ENCODE data around the gene UROC1. TPM values are rescaled to one million over a fixed set of nuclear protein-coding genes. Genes with fewer than 3 reads are reported as not detected.

The UROC1 gene
- total and polyA plus RNA-seq, 2 experiments from 2014 or later = not detected

GRCh38 chr3:126456211-126456610 lies 61.4 kb downstream of the UROC1 start:
- Histone ChIP-seq H4K20me1 (replicated peaks; ENCODE audit: insufficient read depth) (peaks cover 19% of the 10 kb centered on the region), H3F3A (replicated peaks; ENCODE audit: low read depth) (no peaks in the 10 kb centered on the region), H3K36me3 (ENCODE audit: insufficient read depth) (peaks cover 18% of the 10 kb centered on the region), H3K27ac (ENCODE audit: low read depth) (no peak overlapping the region), H3K79me2 (replicated peaks; ENCODE audit: insufficient read depth) (peaks cover 42% of the 10 kb centered on the region), H3K4me1 (ENCODE audit: insufficient read depth) (no peaks in the 10 kb centered on the region), H2AFZ (no peak overlapping the region), H3K4me2 (no peak overlapping the region), H3K4me3 (no peak overlapping the region), H3K9me2 (ENCODE audit: insufficient read depth) (no peaks in the 10 kb centered on the region), H3K27me3 (ENCODE audit: insufficient read depth) (no peaks in the 10 kb centered on the region)
- DNase-seq (ENCODE audit: low spot score) (no peak), ATAC-seq (no peak)
- Mint-ChIP-seq H3K27me3 (ENCODE audit: insufficient read depth, low read depth, poor library complexity) (peaks cover 3% of the 10 kb centered on the region), H3K4me3 (no peak overlapping the region), H3K27ac (no peak overlapping the region), H3K4me1 (no peaks in the 10 kb centered on the region), H3K36me3 (ENCODE audit: low read depth) (peaks cover 67% of the 10 kb centered on the region), H3K9me3 (no peaks in the 10 kb centered on the region)
- TF ChIP-seq, protein P1, sequence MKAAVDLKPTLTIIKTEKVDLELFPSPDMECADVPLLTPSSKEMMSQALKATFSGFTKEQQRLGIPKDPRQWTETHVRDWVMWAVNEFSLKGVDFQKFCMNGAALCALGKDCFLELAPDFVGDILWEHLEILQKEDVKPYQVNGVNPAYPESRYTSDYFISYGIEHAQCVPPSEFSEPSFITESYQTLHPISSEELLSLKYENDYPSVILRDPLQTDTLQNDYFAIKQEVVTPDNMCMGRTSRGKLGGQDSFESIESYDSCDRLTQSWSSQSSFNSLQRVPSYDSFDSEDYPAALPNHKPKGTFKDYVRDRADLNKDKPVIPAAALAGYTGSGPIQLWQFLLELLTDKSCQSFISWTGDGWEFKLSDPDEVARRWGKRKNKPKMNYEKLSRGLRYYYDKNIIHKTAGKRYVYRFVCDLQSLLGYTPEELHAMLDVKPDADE (IDR thresholded peaks at IDR 0.05) = no peak
- TF ChIP-seq CTCF (conservative IDR thresholded peaks at IDR 0.05; ENCODE audit: low read depth in 2 of 2) (no peak), STAT1 (IDR thresholded peaks at IDR 0.05; ENCODE audit: unreplicated experiment) (no peak)

- ATAC-seq (no peak), DNase-seq (ENCODE audit: low spot score) (no peak)
- no peak overlapping the region for H3K4me3 Mint-ChIP-seq
- Histone ChIP-seq H3K79me2 (replicated peaks; ENCODE audit: insufficient read depth) (peaks cover 32% of the 10 kb centered on the region), H3K27me3 (ENCODE audit: insufficient read depth) (no peaks in the 10 kb centered on the region), H3K9me2 (ENCODE audit: insufficient read depth) (no peaks in the 10 kb centered on the region), H4K20me1 (replicated peaks; ENCODE audit: insufficient read depth) (peaks cover 16% of the 10 kb centered on the region), H2AFZ (no peak overlapping the region), H3F3A (replicated peaks; ENCODE audit: low read depth) (no peaks in the 10 kb centered on the region), H3K4me2 (no peak overlapping the region), H3K4me1 (ENCODE audit: insufficient read depth) (no peaks in the 10 kb centered on the region), H3K27ac (ENCODE audit: low read depth) (no peak overlapping the region), H3K4me3 (no peak overlapping the region), H3K36me3 (ENCODE audit: insufficient read depth) (peaks cover 5% of the 10 kb centered on the region)
- H3K4me1 Mint-ChIP-seq = peaks cover under 1% of the 10 kb centered on the region; the same call in 2 of the 3 replicates
- TF ChIP-seq POLR2AphosphoS5 (IDR thresholded peaks at IDR 0.05; ENCODE audit: low read depth) (no peak), ZNF331 (CRISPR knock-in tag; IDR thresholded peaks at IDR 0.05; ENCODE audit: low read depth) (no peak), JUNB (IDR thresholded peaks at IDR 0.05; ENCODE audit: unreplicated experiment) (no peak), EZH2 (IDR thresholded peaks at IDR 0.05; ENCODE audit: low read depth, unreplicated experiment) (no peak), EZH2phosphoT487 (IDR thresholded peaks at IDR 0.05; ENCODE audit: unreplicated experiment) (no peak), CTCF (conservative IDR thresholded peaks at IDR 0.05; ENCODE audit: low read depth in 2 of 2) (no peak)
- TF ChIP-seq, protein P2, sequence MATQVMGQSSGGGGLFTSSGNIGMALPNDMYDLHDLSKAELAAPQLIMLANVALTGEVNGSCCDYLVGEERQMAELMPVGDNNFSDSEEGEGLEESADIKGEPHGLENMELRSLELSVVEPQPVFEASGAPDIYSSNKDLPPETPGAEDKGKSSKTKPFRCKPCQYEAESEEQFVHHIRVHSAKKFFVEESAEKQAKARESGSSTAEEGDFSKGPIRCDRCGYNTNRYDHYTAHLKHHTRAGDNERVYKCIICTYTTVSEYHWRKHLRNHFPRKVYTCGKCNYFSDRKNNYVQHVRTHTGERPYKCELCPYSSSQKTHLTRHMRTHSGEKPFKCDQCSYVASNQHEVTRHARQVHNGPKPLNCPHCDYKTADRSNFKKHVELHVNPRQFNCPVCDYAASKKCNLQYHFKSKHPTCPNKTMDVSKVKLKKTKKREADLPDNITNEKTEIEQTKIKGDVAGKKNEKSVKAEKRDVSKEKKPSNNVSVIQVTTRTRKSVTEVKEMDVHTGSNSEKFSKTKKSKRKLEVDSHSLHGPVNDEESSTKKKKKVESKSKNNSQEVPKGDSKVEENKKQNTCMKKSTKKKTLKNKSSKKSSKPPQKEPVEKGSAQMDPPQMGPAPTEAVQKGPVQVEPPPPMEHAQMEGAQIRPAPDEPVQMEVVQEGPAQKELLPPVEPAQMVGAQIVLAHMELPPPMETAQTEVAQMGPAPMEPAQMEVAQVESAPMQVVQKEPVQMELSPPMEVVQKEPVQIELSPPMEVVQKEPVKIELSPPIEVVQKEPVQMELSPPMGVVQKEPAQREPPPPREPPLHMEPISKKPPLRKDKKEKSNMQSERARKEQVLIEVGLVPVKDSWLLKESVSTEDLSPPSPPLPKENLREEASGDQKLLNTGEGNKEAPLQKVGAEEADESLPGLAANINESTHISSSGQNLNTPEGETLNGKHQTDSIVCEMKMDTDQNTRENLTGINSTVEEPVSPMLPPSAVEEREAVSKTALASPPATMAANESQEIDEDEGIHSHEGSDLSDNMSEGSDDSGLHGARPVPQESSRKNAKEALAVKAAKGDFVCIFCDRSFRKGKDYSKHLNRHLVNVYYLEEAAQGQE (IDR thresholded peaks at IDR 0.05; ENCODE audit: unreplicated experiment) = no peak
- peaks cover 3% of the 10 kb centered on the region for H3K27me3 Mint-ChIP-seq (ENCODE audit: insufficient read depth, low read depth, poor library complexity)
- H3K27ac Mint-ChIP-seq = no peak overlapping the region
- H3K9me3 Mint-ChIP-seq = no peaks in the 10 kb centered on the region
- H3K36me3 Mint-ChIP-seq (ENCODE audit: low read depth) = peaks cover 60% of the 10 kb centered on the region
Observed at GRCh38 chr3:126454437-126455198, 63.0 kb downstream of the UROC1 start.
